GM19372 (cell line): ENCODE data around the gene MRPS15.
"Not testable (repeated sequence)": the region's sequence is repeated elsewhere in the genome, so short reads cannot be mapped to it uniquely, and the experiment has no call there.

Experiments used
- ATAC-seq: cut with Tn5 transposase; IDR thresholded peaks from one replicate; pipeline ENCODE4 v1.9.1; 2021; ENCODE audit warnings: mild to moderate bottlenecking, low read depth, moderate library complexity; ENCODE audit not compliant: unreplicated experiment

MRPS15 gene

DNA sequence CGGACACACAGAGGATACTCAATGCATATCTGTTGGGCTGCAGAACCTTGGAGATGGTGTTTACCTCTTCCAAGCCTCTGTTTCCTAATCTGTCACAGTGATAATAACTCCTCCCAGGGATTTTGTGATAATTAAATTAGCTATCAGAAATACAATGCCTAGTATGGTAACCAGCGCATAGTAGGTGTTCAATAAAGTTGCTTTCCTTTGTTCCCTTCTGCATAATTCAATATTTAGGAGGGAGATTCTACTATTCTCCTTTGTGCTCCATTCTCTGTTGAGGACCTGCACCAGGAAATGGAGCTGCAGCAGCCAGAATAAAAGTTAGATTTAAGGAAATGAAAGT is 21.9 kb upstream of the MRPS15 start:
- ATAC-seq = no peak

DNA sequence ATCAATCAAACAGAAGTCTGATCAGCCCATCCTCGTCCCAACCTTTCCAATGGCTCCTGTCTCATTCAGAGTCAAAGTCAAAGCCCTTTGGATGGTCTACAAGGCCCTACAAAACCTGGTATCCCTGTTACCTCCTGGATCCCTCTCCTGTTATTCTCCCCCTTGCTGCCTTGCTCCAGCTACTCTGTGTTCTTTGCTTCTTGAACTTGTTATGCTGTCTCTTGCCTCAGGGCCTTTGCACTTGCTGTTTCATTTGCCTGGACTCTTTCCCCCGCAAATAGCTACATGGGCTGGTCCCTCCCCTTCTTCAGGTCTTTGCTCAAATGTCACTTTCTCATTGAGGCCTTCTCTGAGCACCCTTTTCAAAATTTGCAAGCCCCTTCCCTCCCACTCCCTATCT is 19.9 kb upstream of the MRPS15 start:
- no peak for ATAC-seq

DNA sequence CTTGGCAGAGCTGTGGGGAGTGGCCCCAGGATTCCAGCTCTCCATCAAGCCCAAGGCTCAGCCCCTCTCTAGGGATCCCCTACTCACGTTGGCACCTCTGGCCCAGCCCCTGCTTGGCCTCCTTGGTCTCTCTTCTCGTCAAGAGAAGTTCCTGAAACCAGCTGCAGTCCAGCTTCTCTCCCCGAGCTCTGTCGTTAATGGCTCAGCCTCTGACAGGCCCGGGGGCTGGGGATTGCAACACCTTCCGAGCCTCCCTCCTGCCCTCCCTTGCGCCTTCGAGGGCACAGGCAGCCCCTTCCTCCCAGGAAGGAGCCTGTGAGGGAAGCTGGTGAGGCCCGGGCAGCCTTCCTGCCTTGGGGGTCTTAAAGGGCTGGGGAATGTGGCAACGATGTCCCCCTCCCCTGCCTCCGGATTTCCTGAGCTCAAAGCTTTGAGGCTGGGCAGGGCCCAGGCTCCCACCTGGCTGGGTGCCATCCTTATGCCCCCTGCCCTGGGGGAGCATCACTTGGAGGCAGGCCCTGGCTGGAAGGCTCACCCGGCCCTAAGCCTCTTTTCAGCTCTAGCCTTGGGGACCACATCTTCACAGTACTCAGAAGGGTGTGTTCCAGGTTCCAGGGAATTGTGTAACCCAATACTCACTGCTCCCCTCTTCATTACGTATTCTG is 18.7 kb upstream of the MRPS15 start, which contains the start of gene CSF3R:
Gene CSF3R, minus strand, starts transcription at position 190 of the 665 bp plus-strand sequence. CDS start 3,417 bp downstream, outside the sequence.
- ATAC-seq = no peak

DNA sequence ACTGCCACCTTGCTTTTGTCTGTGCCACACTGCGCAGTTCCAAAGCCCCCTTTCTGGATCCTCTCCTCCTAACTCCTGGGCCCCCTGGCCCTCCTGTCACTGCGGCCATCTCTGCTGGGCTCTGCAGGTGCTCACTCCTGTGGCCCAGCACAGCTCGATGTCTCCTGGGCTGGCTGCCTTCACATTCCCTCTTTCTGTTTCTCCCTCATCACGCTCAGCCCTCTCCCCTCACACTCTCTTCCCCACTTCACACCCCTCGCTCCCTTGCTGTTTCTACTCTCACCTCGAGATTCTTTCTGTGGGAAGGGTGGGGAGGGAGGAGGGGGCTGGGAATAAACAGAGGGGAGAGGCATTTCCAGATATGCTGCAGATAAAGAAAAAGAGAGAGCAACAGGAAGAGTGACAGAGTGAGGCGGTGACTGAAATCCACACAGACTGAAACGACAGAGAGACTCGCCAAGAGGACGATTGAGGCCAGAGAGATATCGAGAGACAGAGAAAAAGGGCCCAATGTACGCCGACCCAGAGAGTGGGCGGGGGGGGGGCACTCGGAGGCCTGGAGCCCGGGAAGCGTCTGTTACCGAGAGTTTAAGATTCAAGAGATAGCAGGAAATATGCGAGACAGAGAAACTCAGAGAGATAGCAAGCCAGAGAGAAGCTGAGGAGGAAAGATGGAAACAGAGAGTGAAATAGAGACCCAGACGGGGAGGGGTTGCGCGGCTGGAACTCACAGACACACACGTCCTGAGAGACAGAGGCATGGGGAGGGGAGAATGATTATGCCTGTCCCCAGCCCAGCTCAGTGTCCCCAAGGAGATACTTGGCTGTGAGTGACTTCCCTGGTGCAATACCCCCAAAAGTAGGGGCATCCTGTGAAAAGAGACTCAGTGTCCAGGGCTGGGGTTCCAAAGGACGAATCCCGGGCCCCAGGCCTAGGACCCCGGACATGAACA is 17.9 kb upstream of the MRPS15 start:
- no peak for ATAC-seq

DNA sequence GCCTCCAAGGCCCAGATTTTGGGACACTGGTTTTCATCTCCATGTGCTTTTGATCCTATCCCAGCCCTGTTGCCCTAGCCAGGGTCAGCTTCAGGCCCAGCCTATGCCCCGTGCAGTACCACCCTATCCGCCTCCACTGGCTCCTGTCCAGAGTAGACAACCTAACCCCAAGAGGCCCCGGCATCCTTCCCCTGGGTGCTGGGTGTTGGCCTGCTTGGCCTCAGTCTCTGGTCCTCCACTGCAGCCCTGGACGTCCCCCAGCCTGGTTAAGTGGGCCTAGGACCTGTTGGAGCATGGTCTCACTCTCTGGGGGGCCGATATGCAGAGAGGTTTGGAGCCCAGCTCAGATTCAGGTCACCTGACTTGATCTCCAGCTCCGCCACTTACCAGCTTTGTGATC is 16.9 kb upstream of the MRPS15 start:
- no peak for ATAC-seq

DNA sequence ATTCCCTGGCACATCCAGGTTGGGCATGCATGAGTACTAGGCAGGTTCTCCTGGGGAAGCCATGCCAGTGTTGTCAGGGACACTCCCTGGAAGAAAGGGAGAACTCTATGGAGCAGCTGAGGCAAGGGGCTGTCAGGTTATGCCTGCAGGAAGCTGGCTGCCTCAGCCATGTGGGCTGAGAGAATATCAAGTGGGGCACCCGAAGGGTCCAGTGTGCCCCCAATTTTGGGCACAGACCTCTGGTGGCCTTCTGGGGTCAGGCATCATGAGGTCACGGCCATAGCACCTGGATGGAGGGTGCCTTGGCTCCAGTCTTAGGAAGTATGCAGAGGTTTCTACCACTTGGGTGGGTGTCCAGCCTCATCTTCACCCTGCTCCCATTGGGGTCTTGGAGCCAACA is 16.0 kb upstream of the MRPS15 start:
- no peak for ATAC-seq

DNA sequence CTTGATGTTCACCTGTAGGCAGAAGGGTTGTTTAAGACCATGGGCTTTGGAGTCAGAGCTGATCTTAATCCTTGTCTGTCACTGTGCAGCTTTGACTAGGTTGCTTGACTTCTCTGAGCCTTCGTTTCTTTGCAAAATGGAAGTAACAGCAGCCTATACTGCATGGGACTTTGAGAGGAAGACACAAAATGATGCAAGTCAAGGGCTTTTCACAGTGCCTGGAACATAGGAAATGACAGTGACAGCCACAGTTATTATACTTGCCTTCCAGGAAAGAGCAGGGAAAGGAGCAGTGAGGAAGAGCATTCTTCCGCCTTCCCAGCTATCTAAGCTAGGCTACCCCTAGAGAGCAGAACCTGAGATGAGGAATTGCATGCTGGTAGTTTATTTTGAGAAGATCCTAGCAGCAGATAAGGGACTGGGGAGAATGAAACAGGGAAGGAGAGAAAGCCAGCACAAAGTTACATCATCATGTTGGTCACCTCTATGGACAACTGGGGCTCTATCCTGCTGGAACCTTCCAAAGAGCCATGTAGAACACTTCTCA is 15.4 kb upstream of the MRPS15 start:
- no peak for ATAC-seq

DNA sequence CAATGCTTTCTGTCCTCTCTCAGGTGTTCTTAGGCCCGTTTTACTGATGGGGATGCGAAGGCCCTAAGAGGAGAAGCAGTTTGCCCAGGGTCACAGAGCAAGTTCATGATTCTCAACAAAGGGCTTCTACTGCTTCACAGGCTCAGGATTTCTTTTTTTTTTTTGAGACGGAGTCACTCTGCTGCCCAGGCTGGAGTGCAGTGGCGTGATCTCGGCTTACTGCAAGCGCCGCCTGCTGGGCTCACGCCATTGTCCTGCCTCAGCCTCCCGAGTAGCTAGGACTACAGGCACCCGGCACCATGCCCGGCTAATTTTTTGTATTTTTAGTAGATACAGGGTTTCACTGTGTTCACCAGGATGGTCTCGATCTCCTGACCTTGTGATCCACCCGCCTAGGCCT is 13.4 kb upstream of the MRPS15 start:
- not testable (repeated sequence) for ATAC-seq

DNA sequence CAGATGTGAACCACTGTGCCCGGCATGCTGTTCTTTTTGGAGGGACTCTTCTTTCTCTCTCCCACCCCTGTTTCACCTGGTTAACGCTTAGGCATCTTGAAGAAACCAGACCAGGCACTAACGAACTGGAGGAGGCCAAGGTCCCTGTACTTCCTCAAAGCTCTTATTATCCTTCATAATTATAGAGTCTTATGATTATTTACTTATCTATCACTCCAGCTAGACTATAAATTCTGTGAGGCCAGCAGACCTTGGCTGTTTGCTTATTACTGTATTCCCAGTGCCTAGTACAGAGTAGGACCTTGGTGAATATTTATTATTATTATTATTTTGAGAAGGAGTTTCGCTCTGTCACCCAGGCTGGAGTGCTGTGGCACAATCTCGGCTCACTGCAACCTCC is 12.8 kb upstream of the MRPS15 start:
- no peak for ATAC-seq

DNA sequence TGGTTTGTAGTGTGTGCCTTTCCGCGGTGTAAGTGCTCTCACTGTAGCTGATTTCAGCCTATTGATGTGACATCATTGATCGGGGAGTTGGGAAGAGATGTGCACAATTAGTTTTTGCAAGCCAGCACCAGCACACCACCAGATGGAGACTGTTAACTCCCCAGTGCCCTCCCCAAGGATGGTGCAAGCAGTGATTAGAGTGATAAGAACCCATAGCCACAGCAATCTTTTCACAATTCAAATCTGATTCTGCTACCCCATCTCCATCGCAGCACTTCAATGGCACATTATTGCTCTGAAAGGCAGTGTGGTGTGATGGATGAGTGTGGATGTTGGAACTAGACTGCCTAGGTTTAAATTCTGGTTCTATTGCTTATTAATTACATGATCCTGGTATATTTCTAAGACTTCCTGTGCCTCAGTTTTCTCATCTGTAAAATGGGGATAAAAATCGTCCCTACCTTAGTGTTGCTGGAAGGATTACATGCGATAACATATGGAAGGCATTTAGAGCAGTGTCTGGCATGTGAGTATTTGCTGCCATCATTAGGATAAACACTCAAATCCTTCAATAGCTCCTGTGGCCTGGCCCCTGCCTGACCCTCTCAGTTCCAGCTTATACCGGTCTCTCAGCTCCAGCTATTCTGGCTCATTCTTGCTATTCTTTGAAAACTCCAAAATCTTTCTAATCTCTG is 11.9 kb upstream of the MRPS15 start:
- no peak for ATAC-seq

DNA sequence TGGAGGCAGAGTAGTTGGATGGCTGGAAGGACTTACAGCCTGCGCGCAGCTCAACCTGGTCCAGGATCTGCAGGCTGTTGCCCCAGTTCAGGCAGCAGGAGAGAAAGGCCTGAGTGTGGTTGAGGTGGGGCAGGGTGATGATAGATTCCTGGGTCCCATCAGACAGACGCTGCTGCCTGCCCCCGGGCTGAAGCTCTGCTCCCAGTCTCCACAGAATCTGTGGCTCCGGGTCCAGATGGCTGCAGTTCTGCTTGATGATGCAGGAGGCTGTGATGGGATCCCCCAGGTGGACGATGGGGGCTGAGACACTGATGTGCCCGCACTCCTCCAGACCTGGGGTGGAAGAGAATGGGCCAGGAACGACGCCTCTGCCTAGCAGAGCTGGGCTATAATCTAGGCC is 11.2 kb upstream of the MRPS15 start:
- no peak for ATAC-seq

DNA sequence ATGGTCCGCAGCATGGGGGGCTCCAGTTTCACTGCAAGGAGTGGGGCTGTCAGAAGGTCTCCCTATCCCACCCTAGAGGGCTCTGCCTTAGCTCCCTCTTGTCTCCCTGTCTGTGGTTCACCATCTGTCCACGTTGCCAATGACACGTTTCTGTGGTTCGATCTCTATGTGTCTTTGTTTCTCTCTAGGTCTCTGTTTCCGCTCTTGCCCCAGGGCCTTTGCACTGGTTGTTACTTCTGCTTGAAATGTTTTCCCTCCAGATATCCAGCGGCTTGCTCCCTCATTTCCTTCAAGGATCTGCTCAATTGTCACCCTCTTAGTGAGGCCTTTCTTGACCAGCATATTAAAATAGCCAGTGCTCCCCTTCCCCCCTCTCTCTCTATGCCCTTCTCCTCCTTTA is 8.5 kb upstream of the MRPS15 start:
- ATAC-seq = no peak

DNA sequence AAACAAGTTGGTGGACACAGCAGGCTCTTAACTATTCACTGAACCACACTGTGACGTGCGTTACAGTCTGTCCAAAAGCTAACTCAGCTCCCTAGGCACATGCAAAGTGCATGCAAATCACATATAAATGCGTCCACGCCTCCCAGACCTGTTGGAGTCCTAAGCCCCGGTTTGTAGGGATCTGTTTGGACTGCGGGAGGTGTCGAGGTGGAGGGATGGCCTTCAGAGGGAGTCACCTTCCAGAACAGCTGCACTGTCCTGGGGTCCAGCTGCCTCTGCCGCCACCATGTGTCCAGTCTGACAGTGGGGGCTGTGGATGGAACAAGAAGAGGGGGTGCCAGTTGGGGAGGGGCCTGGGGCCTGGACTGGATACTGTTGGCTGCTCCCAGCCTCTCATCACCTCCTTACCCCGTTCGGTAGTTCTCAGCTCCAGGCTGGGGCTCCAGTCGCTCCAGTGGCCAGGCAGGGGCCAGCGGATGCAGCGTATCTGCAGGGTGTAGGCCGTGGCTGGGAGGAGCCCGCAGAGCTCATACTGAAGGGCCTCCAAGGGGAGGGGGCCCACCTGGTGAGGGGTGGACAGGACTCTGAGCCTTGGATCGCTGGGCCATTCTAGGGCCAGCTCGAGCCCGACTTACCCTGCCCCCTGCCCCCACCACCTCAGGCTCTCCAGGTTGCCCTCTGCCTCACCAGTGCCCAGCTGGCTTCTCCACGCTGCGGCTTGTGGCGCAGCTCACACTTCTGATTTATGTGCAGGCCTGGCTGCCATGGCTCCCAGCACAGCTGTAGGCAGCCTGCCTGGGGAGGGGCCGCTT is 7.9 kb upstream of the MRPS15 start:
- no peak for ATAC-seq

DNA sequence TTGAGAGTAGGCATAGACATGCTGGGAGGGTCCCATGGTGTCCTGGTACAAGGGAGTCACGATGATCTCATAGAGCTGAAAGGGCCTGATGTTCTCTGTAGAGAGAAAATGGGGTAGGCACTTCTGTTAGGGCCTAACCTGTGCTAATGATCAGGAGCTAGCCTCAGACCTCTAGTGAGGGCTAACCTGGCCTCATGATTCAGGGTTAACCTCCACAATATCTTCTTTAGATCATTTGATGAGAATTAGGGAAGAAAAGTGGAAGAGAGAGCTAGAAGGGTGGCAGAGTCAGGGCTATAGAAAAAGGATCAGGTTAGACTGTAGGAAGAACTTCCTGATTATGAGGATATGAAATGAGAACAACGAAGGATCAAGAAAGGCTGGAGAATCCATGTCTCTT is 5.0 kb upstream of the MRPS15 start:
- no peak for ATAC-seq

DNA sequence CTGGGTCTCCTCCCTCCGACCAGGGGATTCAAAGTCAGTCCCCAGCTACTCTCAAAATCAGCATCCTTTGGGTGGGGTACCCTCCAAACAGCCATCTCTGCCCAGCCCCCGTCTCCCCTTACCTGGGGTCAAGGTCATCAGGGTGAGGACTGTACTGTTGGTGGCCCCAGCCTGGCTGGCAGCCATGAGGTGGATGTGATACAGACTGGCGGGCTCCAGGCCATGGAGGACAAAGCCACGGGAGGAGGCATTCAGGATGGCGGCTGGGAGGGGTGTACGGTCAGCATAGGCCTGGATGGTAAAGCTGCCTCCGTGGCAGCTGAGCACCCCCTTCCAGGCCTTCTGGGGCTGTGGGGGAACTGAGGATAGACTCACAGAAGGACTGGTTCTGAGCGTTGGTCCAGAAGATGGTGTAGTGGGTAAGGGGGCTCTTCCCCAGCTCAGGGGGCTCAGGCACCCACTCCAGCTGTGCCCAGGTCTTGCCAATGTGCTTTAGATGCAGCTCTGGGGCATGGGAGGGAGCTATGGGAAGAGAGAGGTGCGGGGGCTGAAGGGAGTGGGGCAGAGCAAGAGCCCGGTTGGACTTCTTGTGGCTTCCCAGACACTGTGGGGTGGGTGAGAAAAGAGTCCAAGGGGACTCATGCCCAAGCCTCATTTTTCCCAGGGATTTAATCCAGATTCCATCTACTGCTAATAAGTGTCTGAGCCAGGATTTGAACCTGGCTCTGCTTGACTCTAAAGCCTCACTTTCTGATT is 3.7 kb upstream of the MRPS15 start:
- no peak for ATAC-seq

DNA sequence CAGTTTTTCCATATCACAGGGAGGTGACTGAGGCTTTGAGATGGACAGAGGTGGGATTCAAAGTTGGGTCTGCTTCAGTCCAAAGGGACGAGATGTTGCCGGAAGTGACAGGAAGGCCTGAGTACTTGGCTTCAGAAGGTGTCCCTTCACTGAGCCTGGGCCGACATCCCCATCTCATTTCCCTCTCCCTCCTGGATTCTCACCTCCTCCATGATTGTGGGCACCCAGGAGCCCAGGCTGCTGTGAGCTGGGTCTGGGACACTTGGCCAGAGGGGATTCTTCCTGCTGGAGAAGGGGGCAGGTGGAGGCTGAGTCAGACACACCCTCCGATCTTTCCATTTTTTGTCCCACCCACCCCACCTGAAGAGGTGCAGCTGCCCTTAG is 2.8 kb upstream of the MRPS15 start:
- no peak for ATAC-seq

DNA sequence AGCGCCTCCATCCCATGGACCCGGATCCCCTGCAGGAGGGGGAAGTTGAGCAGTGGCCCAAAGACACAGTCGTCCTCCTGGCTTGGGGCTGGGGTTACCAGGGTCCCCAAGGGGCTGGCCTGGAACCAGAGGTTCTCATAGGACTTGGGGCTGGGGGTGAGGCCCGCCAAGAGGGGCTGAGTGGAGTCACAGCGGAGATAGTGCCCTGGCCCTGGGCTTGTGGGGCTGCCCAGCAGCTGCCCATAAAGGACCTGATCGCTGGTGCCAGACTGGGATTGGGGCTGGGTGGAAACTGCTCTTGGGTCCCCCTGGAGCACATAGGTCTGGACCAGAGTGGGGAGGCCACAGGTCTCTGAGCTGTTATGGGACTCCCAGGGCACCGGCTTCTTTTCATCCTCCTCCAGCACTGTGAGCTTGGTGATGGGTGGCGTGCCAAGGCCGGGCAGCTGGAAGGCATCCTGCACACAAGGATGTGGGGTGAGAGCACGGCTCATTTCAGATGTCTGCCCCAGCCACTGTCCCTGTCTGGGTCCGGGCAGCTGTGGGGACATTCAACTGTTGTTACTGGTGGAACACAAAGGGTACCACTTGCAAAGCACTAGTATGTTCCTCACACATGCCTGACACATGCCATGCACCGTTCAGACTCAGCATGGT is 2.3 kb upstream of the MRPS15 start:
- no peak for ATAC-seq

DNA sequence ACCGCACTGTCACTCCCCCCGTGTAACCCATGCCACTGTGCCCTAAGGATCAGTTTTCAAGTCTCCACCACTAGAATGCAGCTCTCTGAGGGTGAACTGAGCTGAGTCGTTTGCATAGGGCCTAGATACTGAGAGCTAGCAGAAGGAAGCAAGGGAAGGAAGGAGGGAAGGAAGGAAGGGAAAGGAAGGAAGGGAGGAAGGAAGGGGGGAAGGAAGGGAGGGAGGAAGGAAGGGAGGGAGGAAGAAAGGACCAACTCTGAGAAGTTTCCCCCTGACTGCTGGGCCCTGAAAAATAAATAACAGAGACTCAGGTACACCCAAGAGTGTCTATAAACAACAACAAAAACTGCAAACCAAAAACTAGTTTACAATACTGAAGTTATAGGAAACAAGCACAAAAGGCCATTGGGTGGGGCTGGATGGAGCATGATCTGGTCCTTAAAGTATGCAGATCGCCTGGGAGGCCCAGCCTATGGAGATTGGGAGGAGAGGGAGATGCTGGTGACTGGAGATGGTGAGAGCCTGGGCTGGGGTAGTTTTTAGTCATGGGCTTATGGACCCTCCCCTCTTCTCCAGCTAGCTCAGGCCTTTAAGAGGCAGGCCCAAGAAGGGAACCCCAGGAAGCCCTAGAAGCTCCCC is 1.7 kb upstream of the MRPS15 start:
- ATAC-seq = no peak
